HG02884 (cell line): ENCODE measurements around the gene VPS54.

Experiments
- ATAC-seq: cut with Tn5 transposase; IDR thresholded peaks from one replicate; pipeline ENCODE4 v1.9.1; 2021; ENCODE audit warnings: mild to moderate bottlenecking, moderate library complexity; ENCODE audit not compliant: unreplicated experiment

Gene VPS54

DNA sequence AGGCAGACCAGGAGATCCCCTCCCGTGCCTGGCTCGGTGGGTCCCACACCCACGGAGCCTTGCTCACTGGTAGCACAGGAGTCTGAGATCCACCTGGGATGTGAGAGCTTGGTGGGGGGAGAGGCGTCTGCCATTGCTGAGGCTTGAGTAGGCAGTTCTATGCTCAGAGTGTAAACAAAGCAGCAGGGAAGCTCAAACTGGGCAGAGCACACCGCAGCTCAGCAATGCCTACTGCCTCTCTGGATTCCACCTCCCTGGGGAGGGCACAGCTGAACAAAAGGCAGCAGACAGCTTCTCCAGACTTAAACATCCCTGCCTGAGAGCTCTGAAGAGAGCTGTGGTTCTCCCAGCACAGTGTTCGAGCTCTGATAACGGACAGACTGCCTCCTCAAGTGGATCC lies 92.4 kb downstream of the VPS54 start:
- ATAC-seq: no peak

DNA sequence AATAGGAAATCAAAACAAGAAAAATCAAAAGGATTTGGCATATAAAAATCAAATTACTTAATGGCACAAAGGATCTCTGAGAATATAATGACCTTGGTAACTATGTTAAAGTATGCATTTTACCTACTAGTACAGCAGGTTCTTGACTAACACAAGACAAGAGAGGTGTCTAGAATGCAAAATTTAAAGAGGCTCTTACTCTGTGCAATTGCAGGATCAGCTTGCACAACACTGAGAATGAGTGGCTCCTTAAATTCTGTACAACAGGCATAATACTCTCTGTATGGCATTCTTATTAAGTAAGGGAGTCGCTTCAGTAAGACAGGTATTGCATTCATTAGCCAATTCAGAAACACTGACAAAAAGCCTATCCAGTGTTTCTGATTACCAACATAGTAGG lies 104.9 kb downstream of the VPS54 start:
- ATAC-seq: no peak

DNA sequence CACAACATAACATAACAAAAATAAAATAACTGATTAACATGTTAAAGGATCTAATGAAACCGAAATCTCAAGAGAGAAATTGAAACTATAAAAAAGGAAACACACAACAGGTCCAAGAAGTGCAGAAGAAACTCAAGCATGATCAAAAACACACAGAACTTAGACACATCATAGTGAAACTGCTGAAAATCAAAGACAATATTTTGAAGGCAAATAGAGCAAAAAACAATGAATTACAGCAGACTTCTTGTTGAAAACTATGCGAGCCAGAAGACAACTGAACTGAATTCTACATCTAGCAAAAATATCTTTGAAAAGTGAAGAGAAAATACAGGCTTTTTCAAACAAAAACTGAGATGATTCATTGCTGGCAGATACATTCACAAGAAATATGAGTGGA lies 116.2 kb downstream of the VPS54 start:
- peak; percentile 55 for ATAC-seq

DNA sequence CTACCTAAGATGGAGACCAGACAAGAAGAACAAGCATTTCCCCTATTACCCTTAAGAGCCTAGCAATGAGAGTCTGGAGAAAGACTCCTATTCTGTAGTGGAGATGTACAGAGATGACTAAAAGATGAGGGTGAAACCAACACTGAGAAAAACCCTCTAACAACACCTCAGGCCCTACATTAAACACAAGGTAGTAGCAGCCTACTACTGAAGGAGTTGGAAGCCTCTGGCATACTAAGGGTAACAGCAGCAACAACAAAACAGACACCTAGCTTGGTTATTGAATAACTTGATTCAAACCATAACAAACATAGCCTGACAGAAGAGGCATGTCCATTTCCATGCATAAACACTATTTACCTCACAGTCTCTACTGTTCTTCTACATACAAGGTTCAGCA lies 117.1 kb downstream of the VPS54 start:
- ATAC-seq: no peak

DNA sequence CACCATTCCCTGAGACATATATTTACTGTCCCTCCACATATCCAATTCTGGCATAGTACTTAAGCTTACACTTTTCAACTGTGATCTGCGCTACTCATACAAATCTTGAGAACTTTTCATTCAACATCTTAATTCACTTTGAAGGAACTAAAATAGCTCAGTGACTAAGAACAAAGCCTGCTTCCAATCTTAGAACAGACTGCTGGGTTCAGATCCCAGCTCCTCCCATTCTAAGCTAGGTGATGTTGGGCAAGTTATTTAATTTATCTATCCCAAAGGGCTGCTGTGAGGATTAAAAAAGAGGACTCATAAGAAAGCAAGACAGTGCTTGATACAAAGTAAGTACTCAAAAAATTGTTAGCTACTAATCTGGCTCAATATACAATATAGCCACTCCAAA lies 119.6 kb downstream of the VPS54 start:
- ATAC-seq: no peak

DNA sequence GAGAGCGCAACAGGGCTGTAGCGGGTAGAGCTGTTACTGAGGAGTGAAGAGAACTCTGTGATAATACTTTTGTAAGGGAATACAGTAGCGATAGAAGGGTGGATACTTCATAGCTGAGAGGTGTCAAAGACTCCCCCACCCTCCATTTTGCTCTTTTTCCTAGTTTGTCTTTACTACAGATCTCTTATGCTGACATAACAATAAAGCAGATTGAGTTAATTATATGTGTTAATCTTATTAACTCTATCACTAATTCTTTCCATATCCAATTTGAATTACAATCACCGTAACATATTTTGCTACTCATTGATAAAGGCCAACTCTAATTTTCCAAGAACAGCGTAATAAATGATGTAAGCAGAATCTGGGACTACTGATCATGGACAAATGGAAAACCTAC lies 120.4 kb downstream of the VPS54 start:
- ATAC-seq: no peak

DNA sequence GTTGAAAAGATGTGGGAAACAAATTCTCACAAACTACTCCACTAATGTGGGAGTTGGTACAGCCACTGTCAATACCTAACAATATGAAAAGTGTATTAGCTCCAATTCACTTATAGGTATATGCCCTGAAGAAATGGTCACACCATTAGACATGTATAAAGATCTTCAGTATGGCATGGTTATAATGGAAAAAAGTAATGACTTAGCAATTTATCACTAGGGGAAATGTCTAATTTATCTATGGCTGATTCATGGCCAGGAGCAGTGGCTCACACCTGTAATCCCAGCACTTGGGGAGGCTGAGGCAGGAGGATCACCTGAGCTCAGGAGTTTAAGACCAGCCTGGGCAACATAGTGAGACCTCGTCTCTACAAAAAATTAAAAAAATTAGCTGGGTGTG lies 125.1 kb downstream of the VPS54 start:
- ATAC-seq: no peak

DNA sequence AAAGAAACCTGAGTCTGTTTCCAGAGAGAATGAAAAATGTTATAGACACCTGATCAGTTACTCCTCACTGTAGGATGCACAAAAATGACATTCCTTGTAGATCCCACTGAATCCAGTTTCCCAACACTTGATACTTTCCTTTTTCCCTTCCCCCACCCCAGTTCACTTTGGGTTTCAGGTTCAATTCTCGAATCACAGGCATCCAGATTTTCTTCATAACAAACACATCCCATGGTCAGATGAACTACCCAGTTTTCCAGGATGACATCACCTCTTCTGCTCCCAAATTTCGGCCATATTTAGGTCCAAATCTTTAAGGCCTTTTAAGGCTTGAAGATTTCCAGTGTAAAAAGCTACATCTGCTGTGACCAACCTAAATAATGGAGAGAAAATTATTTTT lies 126.1 kb downstream of the VPS54 start:
- ATAC-seq: no peak

DNA sequence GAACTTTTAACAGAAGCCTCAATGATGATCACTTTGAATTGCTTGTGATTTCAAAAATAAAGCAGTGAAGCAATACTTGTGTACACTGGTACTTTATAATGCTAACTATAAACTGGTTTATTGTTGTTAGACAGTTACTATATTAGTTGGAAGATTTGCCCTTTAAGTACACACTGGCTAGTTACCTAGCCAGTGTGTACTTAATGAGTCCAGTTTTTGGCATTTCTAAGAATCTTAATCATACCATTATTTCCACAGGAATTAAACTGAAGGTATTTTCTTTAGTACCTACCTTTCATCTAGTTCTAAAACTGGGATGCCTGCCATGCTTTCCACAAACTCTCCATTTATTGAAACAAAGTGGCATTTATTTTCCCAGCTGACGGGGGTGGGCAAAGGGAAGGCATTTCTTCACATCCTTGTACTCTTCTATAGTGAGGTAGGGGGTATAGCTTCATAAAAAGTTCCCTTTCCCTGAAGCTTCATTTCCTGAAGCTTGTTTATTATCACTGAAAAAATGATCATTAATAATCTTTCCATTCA lies 127.7 kb downstream of the VPS54 start:
- no peak for ATAC-seq

DNA sequence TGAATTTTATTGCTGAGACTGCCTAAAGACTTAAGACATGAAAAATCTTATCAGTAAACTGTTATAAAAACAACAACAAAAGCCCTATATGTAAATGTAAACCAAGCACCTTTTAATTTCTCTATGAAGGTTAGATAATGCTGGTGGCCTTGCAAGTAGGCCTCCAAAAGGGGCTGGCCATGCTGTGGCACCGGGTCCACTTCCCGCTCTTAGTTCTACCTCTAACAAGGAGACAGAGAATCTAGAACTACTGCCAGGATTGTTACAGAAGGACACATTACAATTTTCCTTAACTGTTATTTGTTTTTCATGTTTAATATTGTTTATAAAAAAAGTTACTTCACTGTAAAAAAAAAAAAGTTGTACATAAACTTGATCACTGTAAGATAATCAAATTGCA lies 128.6 kb downstream of the VPS54 start:
- no peak for ATAC-seq

DNA sequence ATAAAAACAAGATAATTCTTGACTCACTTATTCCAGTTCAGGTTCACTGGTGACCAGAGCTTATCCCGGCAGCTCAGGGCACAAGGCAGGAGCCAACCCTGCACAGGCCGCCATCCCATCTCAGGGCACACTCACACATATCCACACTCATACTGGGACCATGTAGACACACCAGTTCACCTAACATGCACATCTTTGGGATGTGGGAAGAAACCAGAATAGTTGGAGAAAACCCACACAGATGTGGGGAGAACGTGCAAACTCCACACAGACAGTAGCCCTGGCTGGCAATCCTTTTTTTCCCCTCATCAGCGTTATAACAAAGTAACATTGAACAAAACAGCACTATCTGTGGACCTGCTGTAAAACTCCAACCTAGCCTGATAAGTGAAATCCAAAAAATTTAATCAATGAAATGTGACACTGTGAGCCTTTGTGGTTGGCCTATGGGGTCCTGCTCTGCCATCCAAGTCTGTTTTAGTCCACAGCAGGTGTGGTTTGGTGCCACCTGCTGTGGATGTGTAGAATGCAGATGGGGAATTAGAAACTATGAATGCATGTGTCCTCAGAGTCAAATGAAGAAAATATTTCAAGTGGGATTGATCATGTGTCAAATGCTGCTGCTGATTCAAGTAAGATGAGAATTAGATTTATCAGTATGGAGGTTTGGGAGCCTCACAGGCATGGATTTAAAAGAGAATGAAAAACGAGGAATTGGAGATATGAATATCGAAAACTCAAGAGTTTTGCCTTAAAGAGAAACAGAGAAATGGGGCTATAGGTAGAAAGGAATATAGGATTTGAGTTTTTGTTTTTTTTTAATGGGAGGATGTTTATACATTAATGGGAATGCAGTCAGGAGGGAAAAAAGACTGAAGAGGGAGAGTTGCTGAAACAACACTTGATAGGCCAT lies 130.5 kb downstream of the VPS54 start:
- peak; percentile 91 for ATAC-seq

DNA sequence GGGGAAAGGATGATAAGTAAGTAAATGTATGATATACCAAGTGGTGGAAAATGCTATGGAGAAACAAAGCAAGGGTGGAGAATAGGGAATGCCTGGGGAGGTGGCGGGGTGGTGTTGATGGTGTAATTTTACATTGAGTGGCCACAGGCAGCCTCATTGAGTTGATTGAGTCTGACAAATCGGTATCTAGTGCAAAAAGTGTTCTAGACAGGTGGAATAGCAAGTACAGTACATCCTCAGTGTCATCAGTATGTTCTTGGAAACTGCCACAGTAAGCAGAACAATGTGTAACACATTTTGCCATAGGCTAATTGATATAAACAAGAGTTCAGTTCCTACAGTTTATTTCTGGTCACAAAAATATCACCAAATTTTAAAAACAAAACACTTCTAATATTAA lies 131.2 kb downstream of the VPS54 start:
- ATAC-seq: no peak

DNA sequence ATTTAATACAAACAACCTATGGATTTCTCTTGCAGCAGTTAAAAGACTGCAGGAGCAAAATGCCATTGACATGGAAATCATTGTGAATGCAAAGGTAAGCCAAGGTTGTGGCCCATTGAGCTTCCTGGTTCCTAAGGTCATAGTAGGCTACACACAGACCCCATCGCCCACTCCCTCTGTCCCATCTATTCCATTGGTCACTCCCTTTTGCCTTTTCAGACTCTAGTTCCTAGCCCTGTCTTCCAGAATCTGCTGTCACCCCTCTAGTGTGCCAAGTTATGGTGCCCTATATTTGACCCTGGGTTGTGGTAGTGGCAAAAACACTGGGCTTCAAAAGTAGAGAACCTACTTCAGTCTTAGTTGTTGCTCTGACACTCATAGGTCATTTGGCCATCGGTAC lies 132.8 kb downstream of the VPS54 start:
- ATAC-seq: no peak

DNA sequence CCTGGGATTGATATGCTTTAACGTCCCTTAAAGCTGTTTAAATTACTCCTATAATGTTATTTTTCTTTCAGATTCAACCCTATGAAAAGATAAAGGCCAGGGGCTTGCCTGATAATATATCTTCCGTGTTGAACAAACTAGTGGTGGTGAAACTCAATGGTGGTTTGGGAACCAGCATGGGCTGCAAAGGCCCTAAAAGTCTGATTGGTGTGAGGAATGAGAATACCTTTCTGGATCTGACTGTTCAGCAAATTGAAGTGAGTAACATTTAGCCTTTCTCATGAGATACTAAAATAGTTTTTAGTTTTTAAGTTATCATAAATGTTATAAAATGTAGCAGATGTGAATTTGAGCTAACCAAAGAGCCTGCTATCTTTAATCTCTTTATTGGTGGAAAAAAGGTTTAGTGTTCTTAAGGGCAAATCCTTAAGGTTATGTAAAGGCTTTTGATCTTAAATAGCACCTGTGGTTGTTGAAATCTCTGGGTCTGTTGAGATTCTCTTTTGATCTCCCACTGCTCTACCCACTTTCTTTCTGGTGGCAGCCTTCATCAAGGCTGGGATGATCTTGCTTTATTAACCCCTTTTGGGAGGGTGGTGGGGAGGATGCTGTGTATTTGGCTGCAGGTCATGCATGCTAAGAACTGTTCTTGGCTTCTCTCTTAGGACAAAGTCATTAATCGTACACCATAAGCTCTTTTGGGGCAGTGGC lies 136.7 kb downstream of the VPS54 start:
- no peak for ATAC-seq

DNA sequence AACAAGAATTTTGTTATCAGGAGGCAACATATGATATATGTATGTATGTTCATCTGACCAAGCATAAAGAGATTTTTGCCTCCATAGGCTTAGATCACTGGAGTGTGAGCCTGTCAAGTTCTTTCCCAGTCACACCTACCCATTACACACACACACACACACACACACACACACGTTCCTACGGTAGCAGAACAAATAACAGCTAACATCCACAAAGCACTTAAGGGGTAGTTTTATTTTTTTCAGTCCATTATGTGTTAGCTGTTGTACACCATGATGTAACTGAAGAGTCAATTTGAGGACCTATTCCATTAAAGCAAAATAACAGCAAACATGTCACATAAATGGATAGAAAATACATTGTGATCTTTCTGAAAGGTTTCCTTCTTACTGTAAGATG lies 138.0 kb downstream of the VPS54 start:
- no peak for ATAC-seq

DNA sequence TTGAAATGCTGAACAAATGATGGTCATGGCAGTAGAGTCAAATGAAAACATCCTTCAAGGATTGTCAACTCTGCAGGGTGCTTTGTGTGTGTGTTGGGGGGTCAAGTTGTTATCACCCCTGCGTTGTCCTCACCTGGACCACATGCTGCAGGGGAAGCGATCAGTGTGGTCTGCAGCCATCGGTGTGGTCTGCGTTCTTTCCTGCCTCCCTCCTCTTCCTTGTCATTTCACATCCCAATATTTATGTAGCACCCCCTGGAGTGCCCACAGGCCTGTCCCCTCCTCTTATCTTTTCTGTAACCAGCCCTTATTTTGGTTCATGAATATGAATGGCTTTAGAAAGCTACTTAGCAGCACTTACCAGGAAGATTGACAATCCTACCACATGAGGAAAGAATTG lies 138.6 kb downstream of the VPS54 start:
- ATAC-seq: no peak

DNA sequence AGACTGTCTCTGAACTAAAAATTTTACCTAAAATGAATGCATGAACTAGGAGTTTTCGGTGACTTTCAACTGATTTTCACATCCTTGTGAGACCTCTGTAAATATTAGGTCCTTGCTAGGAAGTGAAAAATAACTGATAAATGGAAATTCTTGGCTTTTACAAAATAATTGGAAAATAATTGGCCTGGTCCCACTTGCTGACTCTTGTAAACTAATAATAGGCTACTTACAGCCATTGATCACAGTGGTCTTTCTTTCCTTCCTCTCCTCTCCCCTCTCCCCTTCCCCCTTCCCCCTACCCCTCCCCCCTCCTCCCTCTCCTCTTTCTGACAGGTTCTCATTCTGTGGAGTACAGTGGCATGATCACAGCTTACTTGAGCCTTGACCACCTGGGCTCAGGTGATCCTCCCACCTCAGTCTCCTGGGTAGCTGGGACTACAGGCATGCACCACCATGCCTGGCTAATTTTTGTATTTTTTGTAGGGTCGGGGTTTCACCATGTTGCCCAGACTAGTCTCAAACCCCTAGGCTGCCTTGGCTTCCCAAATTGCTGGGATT lies 139.3 kb downstream of the VPS54 start:
- no peak for ATAC-seq

DNA sequence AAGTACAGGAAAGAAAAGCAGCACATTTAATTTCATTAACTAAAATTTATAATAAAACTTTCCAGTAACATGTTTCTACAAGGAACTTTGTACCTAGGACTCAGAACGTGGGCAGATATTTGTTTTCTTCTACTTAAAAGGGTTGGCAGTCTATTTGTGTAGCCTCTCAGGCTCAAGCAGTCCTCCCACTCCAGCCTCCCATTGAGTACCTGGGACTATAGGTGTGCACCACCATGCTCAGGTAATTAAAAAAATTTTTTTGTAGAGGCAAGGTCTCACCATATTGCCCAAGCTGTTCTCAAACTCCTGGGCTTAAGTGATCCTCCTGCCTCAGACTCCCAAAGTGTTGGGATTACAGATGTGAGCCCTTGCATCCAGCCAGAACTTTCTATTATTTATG lies 140.7 kb downstream of the VPS54 start:
- no peak for ATAC-seq

DNA sequence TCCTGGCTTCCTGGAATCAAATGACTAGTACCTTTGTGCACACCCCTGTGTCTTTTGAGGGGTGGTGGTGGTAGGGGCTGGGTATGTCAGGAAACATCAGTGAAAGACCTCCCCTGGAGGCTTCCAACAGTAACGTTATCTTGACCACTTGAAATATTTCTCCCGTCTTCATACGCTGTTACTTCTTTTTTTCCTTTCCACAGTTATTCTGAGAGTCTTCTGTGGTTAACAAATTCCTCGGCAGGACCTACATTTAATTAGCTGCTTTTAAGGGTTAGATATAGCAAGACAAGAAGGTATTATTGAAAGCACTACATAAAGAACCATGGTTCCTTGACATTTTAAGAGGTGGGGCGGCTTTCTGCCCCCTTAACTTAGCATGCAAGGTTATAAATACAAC lies 142.9 kb downstream of the VPS54 start:
- no peak for ATAC-seq

DNA sequence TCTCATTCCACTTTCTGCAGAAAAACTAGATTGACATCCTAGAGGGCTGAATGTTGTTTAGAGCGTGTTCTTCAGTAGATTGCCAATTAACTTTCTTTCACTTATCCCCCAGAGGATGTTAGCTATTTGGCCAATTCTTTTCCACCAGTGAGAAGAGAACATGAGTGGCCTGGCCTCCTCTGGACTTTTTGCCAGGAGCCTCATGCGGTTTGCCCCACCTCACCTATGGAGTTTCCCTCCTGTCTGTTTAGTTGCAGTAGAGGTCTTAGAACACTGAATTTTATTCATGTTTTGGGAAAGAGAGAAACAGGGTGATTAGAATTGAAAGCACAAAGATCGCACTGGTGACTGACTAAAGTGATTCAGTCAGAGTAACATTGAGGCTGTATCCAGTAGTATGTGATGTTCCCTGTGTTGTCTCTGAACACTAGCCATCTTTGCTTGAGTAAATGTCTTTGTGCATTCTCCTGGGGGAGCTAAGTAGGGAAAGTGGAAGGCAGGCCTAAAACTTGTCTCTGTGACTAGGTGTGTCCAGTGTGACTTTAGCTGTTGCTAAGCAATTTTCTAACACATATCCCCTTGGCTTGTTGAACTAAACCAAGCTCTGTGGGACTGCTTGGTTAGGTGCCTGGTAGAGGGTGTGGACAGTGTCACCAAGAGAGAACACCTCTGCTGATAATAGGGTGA lies 143.5 kb downstream of the VPS54 start:
- ATAC-seq: no peak

DNA sequence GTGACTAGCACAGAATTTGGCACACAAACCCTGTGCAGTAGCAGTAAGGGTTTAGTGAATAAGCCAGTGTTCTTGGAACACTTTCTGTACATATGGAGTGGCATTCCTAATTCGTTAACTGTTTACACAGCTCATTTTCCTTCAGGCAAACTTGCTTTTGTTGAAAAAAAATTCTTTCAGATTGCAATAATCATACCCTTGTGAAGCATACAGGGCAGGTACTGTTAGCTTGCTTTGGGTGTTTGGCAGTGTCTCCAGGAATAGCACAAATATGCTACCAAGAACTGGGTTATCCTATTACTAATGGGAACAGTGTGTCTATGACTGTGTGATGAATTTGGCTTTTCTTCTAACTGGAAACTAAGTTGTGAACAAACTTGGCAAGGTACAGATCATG lies 144.1 kb downstream of the VPS54 start:
- no peak for ATAC-seq
